Hypothalamus (tissue), 51 donors: ENCODE measurements around the gene GIT1.
A peak's percentile ranks its signal among the peaks of the same experiment; 100 is the strongest.

Source experiments
- DNase-seq, 51 donors: peaks; one replicate each; lab custom pipeline; 2025; lab: John Stamatoyannopoulos, UW

GIT1 gene

GRCh38 chr17:29617125-29617480 lies 27.7 kb upstream of the GIT1 start:
- DNase-seq = peak in 45 of 51 donors; percentile 24 to 86 (median 61)

- peak in 1 of 51 donors; percentile 41 for DNase-seq
These were observed 27.0 kb upstream of the GIT1 start for GRCh38 chr17:29616300-29617048.

GRCh38 chr17:29615492-29616299 lies 26.2 kb upstream of the GIT1 start:
- DNase-seq = peak in 46 of 51 donors; percentile 19 to 94 (median 79)

- peak in 6 of 51 donors; percentile 15 to 73 (median 56) for DNase-seq
These were observed 25.6 kb upstream of the GIT1 start for GRCh38 chr17:29615048-29615385.

- peak in 9 of 51 donors; percentile 25 to 73 (median 47) for DNase-seq
These were observed 25.1 kb upstream of the GIT1 start for GRCh38 chr17:29614349-29615047.

- peak in 1 of 51 donors; percentile 25 for DNase-seq
These were observed 24.4 kb upstream of the GIT1 start for GRCh38 chr17:29613856-29614255.

GRCh38 chr17:29613352-29613837 lies 23.9 kb upstream of the GIT1 start:
- peak in 50 of 51 donors; percentile 40 to 97 (median 86) for DNase-seq

GRCh38 chr17:29612404-29613280 lies 23.2 kb upstream of the GIT1 start:
- peak in 1 of 51 donors; percentile 65 for DNase-seq

GRCh38 chr17:29612094-29612403 lies 22.6 kb upstream of the GIT1 start:
- no peak for DNase-seq

GRCh38 chr17:29611351-29612093 lies 22.1 kb upstream of the GIT1 start:
- no peak for DNase-seq

- DNase-seq = no peak
These were observed 20.9 kb upstream of the GIT1 start for GRCh38 chr17:29610395-29610794.

- DNase-seq = no peak
These were observed 19.5 kb upstream of the GIT1 start for GRCh38 chr17:29608986-29609385.

- DNase-seq = no peak
These were observed 18.2 kb upstream of the GIT1 start for GRCh38 chr17:29607557-29608195.

- DNase-seq = no peak
These were observed 13.7 kb upstream of the GIT1 start for GRCh38 chr17:29603109-29603674.

- no peak for DNase-seq
These were observed 8.1 kb upstream of the GIT1 start for GRCh38 chr17:29597361-29598172.

- DNase-seq = no peak
These were observed 7.4 kb upstream of the GIT1 start for GRCh38 chr17:29596811-29597210.

- no peak for DNase-seq
These were observed 6.7 kb upstream of the GIT1 start for GRCh38 chr17:29595943-29596774.
